ENCODE data around the gene SINHCAF.
A peak's percentile ranks its signal among the peaks of the same experiment; 100 is the strongest.

SINHCAF gene

GRCh38 chr12:31326736-31327659, 1.0 kb upstream of the SINHCAF start:
- intact Hi-C loops (cut with DNase I; ENCODE audit: low total_unique reads): no loop called here
- no peaks in the 10 kb centered on the region for H3K36me3 ChIP-seq
- no peak for DNase-seq
- TF ChIP-seq, protein P1, sequence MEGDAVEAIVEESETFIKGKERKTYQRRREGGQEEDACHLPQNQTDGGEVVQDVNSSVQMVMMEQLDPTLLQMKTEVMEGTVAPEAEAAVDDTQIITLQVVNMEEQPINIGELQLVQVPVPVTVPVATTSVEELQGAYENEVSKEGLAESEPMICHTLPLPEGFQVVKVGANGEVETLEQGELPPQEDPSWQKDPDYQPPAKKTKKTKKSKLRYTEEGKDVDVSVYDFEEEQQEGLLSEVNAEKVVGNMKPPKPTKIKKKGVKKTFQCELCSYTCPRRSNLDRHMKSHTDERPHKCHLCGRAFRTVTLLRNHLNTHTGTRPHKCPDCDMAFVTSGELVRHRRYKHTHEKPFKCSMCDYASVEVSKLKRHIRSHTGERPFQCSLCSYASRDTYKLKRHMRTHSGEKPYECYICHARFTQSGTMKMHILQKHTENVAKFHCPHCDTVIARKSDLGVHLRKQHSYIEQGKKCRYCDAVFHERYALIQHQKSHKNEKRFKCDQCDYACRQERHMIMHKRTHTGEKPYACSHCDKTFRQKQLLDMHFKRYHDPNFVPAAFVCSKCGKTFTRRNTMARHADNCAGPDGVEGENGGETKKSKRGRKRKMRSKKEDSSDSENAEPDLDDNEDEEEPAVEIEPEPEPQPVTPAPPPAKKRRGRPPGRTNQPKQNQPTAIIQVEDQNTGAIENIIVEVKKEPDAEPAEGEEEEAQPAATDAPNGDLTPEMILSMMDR (IDR thresholded peaks at IDR 0.05): no peak
- H3K4me3 ChIP-seq: peak overlapping the region; percentile 72 to 91
- no peaks in the 10 kb centered on the region for H3K9me3 ChIP-seq
- no peaks in the 10 kb centered on the region for H3K27me3 ChIP-seq
- peaks cover 0 to 4% (median 2%) of the 10 kb centered on the region in 4 donors for H3K4me1 ChIP-seq
- H3K27ac ChIP-seq: peak overlapping the region; percentile 78 to 80

- Histone ChIP-seq H3K27ac (peak overlapping the region; percentile 78 to 80), H3K36me3 (no peaks in the 10 kb centered on the region), H3K4me3 (peak overlapping the region; percentile 72 to 91), H3K9me3 (no peaks in the 10 kb centered on the region), H3K4me1 (peaks cover 0 to 4% (median 2%) of the 10 kb centered on the region in 4 donors), H3K27me3 (no peaks in the 10 kb centered on the region)
- intact Hi-C loops (cut with DNase I; ENCODE audit: low total_unique reads): loop anchor here (2.0 kb wide), 1 partner anchor 265 kb away; the partner anchor contains the start of gene DENND5B
- TF ChIP-seq, protein P1 (IDR thresholded peaks at IDR 0.05): no peak
- peak in 1 of 2 donors; percentile 24 for DNase-seq
These were observed 450 bp downstream of the SINHCAF start for GRCh38 chr12:31325524-31325875.

- TF ChIP-seq, protein P1 (IDR thresholded peaks at IDR 0.05): no peak
- peak overlapping the region; percentile 72 to 91 for H3K4me3 ChIP-seq
- H3K9me3 ChIP-seq: no peaks in the 10 kb centered on the region
- intact Hi-C loops (cut with DNase I; ENCODE audit: low total_unique reads): loop anchor here (2.0 kb wide), 1 partner anchor 266 kb away; the partner anchor contains the start of gene DENND5B
- H3K27ac ChIP-seq: peak overlapping the region; percentile 78 to 80
- no peaks in the 10 kb centered on the region for H3K27me3 ChIP-seq
- H3K4me1 ChIP-seq: peaks cover 0 to 4% (median 2%) of the 10 kb centered on the region in 4 donors
- peak; percentile 44 to 79 for DNase-seq
- no peaks in the 10 kb centered on the region for H3K36me3 ChIP-seq
These were observed 966 bp downstream of the SINHCAF start for GRCh38 chr12:31324845-31325523.

DNA sequence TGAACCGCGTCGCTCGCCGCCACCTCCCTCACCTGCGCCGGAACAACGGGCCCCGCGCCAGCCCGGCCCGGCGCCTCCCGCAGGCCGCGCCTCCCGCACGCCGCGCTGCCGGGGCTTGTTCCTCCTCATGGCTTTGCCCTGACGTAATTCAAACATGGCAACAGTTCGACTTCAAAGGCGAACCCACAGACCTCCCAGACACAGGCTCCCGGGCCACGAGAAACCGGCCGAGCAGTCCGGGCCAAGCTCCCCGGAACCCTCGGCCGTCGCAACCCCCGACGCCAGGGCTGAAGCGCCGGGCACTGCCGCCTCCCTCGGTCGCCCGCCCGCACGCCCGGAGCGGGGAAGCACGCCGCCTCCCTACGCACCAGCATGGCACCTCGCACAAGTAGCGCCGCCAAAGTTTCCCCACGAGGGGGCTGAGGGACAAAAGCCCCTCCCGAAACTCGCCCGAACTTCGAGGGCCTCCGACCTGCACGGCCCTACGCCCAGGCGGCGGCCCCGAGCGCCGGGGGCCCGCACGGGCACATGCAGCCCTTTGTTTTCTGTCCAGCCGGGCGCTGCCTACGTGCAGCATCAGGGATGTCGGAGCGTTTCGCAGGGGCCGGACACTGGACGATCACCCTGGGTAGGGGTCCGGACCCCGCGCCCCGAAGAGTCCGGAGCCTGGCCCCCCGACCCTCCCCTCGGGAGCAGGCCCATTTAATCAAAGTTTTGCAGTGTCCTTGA, 1.7 kb downstream of the SINHCAF start:
- TF ChIP-seq, protein P1 (IDR thresholded peaks at IDR 0.05): peak in 1 of 2 experiments; percentile 12
- DNase-seq: peak; percentile 39 to 77
- Histone ChIP-seq H3K27me3 (no peaks in the 10 kb centered on the region), H3K9me3 (no peaks in the 10 kb centered on the region), H3K27ac (peak overlapping the region; percentile 78 to 80), H3K4me3 (peak overlapping the region; percentile 72 to 91), H3K4me1 (peaks cover 0 to 4% (median 2%) of the 10 kb centered on the region in 4 donors), H3K36me3 (no peaks in the 10 kb centered on the region)
- intact Hi-C loops (cut with DNase I; ENCODE audit: low total_unique reads): loop anchor here (2.0 kb wide), 1 partner anchor 267 kb away; the partner anchor contains the start of gene DENND5B

All from tibial artery (tissue), 4 donors.